ENCODE results near the gene ZNF618.

Gene ZNF618

DNA sequence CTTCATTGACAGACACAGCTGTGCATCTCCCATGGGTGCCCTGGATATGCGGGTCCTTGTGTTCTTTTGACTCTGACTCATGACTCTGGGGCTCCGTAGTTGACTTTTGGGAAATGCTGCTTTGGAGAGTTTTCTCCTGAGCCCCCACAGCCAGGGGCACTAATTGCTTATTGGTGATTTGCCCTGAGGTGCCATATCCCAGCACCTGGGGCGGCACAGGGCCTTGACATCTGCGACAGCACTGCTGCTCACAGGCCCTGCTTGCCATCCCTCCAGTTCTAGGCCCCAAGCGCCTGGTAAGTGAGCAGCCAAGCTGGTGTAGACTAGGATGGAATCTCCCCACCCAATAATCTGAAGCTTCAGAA is 126.9 kb downstream of the ZNF618 start:
- no peaks in the 10 kb centered on the region for H3K9me2 ChIP-seq (replicated peaks; ENCODE audit: control insufficient read depth, low read length)
- H4K20me1 ChIP-seq (ENCODE audit: control insufficient read depth, insufficient read depth, low read depth, low read length): no peaks in the 10 kb centered on the region
- no peaks in the 10 kb centered on the region for H3F3A ChIP-seq (ENCODE audit: control insufficient read depth, insufficient read depth)
- no peaks in the 10 kb centered on the region for H3K9me3 ChIP-seq (ENCODE audit: control insufficient read depth, insufficient read depth, low read length)
- TF ChIP-seq, protein P1, sequence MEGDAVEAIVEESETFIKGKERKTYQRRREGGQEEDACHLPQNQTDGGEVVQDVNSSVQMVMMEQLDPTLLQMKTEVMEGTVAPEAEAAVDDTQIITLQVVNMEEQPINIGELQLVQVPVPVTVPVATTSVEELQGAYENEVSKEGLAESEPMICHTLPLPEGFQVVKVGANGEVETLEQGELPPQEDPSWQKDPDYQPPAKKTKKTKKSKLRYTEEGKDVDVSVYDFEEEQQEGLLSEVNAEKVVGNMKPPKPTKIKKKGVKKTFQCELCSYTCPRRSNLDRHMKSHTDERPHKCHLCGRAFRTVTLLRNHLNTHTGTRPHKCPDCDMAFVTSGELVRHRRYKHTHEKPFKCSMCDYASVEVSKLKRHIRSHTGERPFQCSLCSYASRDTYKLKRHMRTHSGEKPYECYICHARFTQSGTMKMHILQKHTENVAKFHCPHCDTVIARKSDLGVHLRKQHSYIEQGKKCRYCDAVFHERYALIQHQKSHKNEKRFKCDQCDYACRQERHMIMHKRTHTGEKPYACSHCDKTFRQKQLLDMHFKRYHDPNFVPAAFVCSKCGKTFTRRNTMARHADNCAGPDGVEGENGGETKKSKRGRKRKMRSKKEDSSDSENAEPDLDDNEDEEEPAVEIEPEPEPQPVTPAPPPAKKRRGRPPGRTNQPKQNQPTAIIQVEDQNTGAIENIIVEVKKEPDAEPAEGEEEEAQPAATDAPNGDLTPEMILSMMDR (IDR thresholded peaks at IDR 0.05; ENCODE audit: low read depth, low read length, poor library complexity, severe bottlenecking): no peak
- no peak for TF ChIP-seq EZH2phosphoT487 (IDR thresholded peaks at IDR 0.05; ENCODE audit: borderline replicate concordance, low read length)
- no peaks in the 10 kb centered on the region; the same call in 1 of the 2 replicates for H3K27me3 ChIP-seq (ENCODE audit: control insufficient read depth, low read length)
- H3K4me3 ChIP-seq (ENCODE audit: low read length): no peak overlapping the region
- no peaks in the 10 kb centered on the region for H3K4me1 ChIP-seq (ENCODE audit: control insufficient read depth, low read length)
- no peaks in the 10 kb centered on the region for H3K79me2 ChIP-seq (ENCODE audit: control insufficient read depth, low read length)
- no peak overlapping the region for H3K4me2 ChIP-seq (ENCODE audit: low read length)
- no peaks in the 10 kb centered on the region for H3K36me3 ChIP-seq (ENCODE audit: control insufficient read depth, low read length)
- no peak overlapping the region for H3K27ac ChIP-seq (ENCODE audit: low read depth, low read length)

DNA sequence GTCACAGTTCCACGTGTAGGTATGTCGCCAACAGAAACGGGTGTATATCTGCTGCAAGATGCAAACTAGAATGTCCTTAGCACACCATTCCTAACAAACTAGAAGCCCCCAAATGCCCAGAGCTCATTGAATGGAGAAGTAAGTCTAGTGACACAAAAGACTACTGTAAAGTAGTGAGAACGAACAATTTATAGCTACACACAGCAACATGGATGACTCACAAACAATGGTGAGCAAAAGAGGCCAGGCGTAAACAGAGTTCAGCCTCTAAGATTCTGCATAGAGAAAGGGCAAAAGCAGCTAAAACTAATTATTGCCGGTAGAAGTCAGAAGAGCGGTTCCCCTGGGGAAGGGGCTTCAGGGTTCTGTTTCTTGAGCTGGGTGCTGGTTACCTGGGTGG is 127.2 kb downstream of the ZNF618 start:
- Histone ChIP-seq H3K36me3 (ENCODE audit: control insufficient read depth, low read length) (no peaks in the 10 kb centered on the region), H3K4me1 (ENCODE audit: control insufficient read depth, low read length) (no peaks in the 10 kb centered on the region), H3K79me2 (ENCODE audit: control insufficient read depth, low read length) (no peaks in the 10 kb centered on the region), H4K20me1 (ENCODE audit: control insufficient read depth, insufficient read depth, low read depth, low read length) (no peaks in the 10 kb centered on the region), H3K27me3 (ENCODE audit: control insufficient read depth, low read length) (no peaks in the 10 kb centered on the region; the same call in 1 of the 2 replicates), H3K4me2 (ENCODE audit: low read length) (no peak overlapping the region), H3K9me3 (ENCODE audit: control insufficient read depth, insufficient read depth, low read length) (no peaks in the 10 kb centered on the region), H3F3A (ENCODE audit: control insufficient read depth, insufficient read depth) (no peaks in the 10 kb centered on the region), H3K4me3 (ENCODE audit: low read length) (no peak overlapping the region), H3K9me2 (replicated peaks; ENCODE audit: control insufficient read depth, low read length) (no peaks in the 10 kb centered on the region), H3K27ac (ENCODE audit: low read depth, low read length) (no peak overlapping the region)
- TF ChIP-seq EZH2phosphoT487 (IDR thresholded peaks at IDR 0.05; ENCODE audit: borderline replicate concordance, low read length): no peak
- TF ChIP-seq, protein P1 (IDR thresholded peaks at IDR 0.05; ENCODE audit: low read depth, low read length, poor library complexity, severe bottlenecking): no peak

DNA sequence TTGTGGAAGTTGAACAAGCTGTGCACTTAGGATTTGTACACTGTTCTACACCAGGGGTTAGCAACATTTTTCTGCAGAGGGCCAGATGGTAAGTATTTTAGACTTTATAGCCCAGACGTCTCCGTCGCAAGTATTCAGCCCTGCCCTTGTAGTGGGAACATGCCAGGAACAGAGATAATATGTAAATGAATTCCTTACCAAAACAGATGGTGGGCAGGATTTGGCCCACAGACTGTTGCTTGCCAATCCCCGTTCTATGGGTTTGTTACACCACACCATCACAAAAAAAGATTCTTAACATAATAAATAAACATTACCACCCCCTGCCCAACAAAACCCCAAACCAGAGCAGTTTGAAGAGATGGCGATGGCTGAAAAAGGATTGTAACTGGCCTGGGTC is 127.6 kb downstream of the ZNF618 start:
- Histone ChIP-seq H3K4me1 (ENCODE audit: control insufficient read depth, low read length) (no peaks in the 10 kb centered on the region), H3K36me3 (ENCODE audit: control insufficient read depth, low read length) (no peaks in the 10 kb centered on the region), H3K4me3 (ENCODE audit: low read length) (no peak overlapping the region), H3K79me2 (ENCODE audit: control insufficient read depth, low read length) (no peaks in the 10 kb centered on the region), H3F3A (ENCODE audit: control insufficient read depth, insufficient read depth) (no peaks in the 10 kb centered on the region), H3K9me2 (replicated peaks; ENCODE audit: control insufficient read depth, low read length) (no peaks in the 10 kb centered on the region), H3K27me3 (ENCODE audit: control insufficient read depth, low read length) (no peaks in the 10 kb centered on the region; the same call in 1 of the 2 replicates), H3K9me3 (ENCODE audit: control insufficient read depth, insufficient read depth, low read length) (no peaks in the 10 kb centered on the region), H4K20me1 (ENCODE audit: control insufficient read depth, insufficient read depth, low read depth, low read length) (no peaks in the 10 kb centered on the region), H3K27ac (ENCODE audit: low read depth, low read length) (no peak overlapping the region), H3K4me2 (ENCODE audit: low read length) (no peak overlapping the region)
- TF ChIP-seq, protein P1 (IDR thresholded peaks at IDR 0.05; ENCODE audit: low read depth, low read length, poor library complexity, severe bottlenecking): no peak
- no peak for TF ChIP-seq EZH2phosphoT487 (IDR thresholded peaks at IDR 0.05; ENCODE audit: borderline replicate concordance, low read length)
